Right lobe of liver (tissue), 4 donors: ENCODE measurements around the gene ANXA4.
"Not testable (repeated sequence)": the region's sequence is repeated elsewhere in the genome, so short reads cannot be mapped to it uniquely, and the experiment has no call there.

ENCODE experiments used
- CTCF ChIP-seq, 4 donors: fragments of 200-600 bp in 3 of 4; fragments of 450-650 bp in 1 of 4; IDR thresholded peaks; one replicate each; pipeline versions ENCODE4 v1.5.1 to v1.8.0; 2016 to 2022; ENCODE audit warnings: antibody characterized with exemption in 4 of 4, mild to moderate bottlenecking in 2 of 4
- POLR2A ChIP-seq: fragments of 450-650 bp; IDR thresholded peaks from one replicate; pipeline ENCODE4 v1.6.1; 2017; ENCODE audit warnings: antibody characterized with exemption, mild to moderate bottlenecking
- donor health status: DM: no; HTN: no; CAD: no.
- donor health status: DM: no; HTN: no; CAD: no.
- donor health status: DM: no; HTN: yes; CAD: no.

- TF ChIP-seq CTCF (IDR thresholded peaks at IDR 0.05); POLR2A: not testable (repeated sequence)
These were observed 3.8 kb upstream of the ANXA4 start for GRCh38 chr2:69738149-69738548.
